IgD-negative memory B cell (primary cell): ENCODE data around the gene PSMD6. TPM values are rescaled to one million over a fixed set of nuclear protein-coding genes. Genes with fewer than 3 reads are reported as not detected.

Source experiments
- H3K27ac Mint-ChIP-seq, 3 donors: one replicate each; pipeline ENCODE4 v1.8.0; 2020 to 2022; ENCODE audit warnings: mild to moderate bottlenecking in 3 of 3, mixed read lengths in 3 of 3, moderate library complexity in 1 of 3
- H3K27me3 Mint-ChIP-seq: one replicate; pipeline ENCODE4 v1.8.0; 2021; ENCODE audit warnings: mixed read lengths
- H3K36me3 Mint-ChIP-seq: one replicate; pipeline ENCODE4 v1.8.0; 2020; ENCODE audit warnings: mild to moderate bottlenecking, mixed read lengths
- H3K4me1 Mint-ChIP-seq, 3 donors: one replicate each; pipeline ENCODE4 v1.8.0; 2020 to 2022; ENCODE audit warnings: mixed read lengths in 3 of 3, mild to moderate bottlenecking in 1 of 3
- H3K4me3 Mint-ChIP-seq, 4 donors: one replicate each; pipeline ENCODE4 v1.8.0; 2020 to 2022; ENCODE audit warnings: mild to moderate bottlenecking in 4 of 4, mixed read lengths in 4 of 4, moderate library complexity in 3 of 4
- H3K9me3 Mint-ChIP-seq, 3 donors: one replicate each; pipeline ENCODE4 v1.8.0; 2020 to 2021; ENCODE audit warnings: mixed read lengths in 3 of 3, mild to moderate bottlenecking in 1 of 3
- polyA plus RNA-seq: library from polyadenylated mRNA; unstranded; fragments of 300-500 nt; fragmentation: Illumina TruSeq; gene quantifications from one replicate; pipeline ENCODE4 v1.2.3, GENCODE V29; 2021

The PSMD6 gene
- polyA plus RNA-seq, 1 donor from 2014 or later, result 97.6 TPM

GRCh38 chr3:63970631-63971475 lies 52.4 kb downstream of the PSMD6 start:
- H3K27ac Mint-ChIP-seq, result peak overlapping the region in 1 of 3 donors; percentile 88
- peaks cover 3% of the 10 kb centered on the region for H3K36me3 Mint-ChIP-seq
- H3K9me3 Mint-ChIP-seq, result no peaks in the 10 kb centered on the region
- no peaks in the 10 kb centered on the region for H3K27me3 Mint-ChIP-seq
- peaks cover 29 to 59% (median 39%) of the 10 kb centered on the region in 3 donors for H3K4me1 Mint-ChIP-seq
- H3K4me3 Mint-ChIP-seq, result peak overlapping the region in 1 of 4 donors; percentile 34

- Mint-ChIP-seq H3K4me1 (peaks cover 29 to 55% (median 37%) of the 10 kb centered on the region in 3 donors), H3K4me3 (peak overlapping the region in 2 of 4 donors; percentile 8 to 42), H3K27ac (no peak overlapping the region), H3K9me3 (no peaks in the 10 kb centered on the region), H3K27me3 (no peaks in the 10 kb centered on the region), H3K36me3 (peaks cover 3% of the 10 kb centered on the region)
Observed at GRCh38 chr3:63969876-63970275, 53.4 kb downstream of the PSMD6 start.

GRCh38 chr3:63968612-63969350 lies 54.5 kb downstream of the PSMD6 start:
- Mint-ChIP-seq H3K27me3 (no peaks in the 10 kb centered on the region), H3K4me1 (peaks cover 29 to 52% (median 34%) of the 10 kb centered on the region in 3 donors), H3K36me3 (no peaks in the 10 kb centered on the region), H3K4me3 (peak overlapping the region; percentile 61 to 85 (median 74)), H3K9me3 (no peaks in the 10 kb centered on the region), H3K27ac (peak overlapping the region; percentile 8 to 85 (median 12))

- no peaks in the 10 kb centered on the region for H3K36me3 Mint-ChIP-seq
- no peaks in the 10 kb centered on the region for H3K27me3 Mint-ChIP-seq
- H3K9me3 Mint-ChIP-seq, result no peaks in the 10 kb centered on the region
- peak overlapping the region; percentile 12 to 85 (median 58) for H3K27ac Mint-ChIP-seq
- H3K4me1 Mint-ChIP-seq, result peaks cover 29 to 51% (median 34%) of the 10 kb centered on the region in 3 donors
- H3K4me3 Mint-ChIP-seq, result peak overlapping the region; percentile 61 to 85 (median 74)
Observed at GRCh38 chr3:63967675-63968611, 55.4 kb downstream of the PSMD6 start.

- H3K4me3 Mint-ChIP-seq, result peak overlapping the region in 2 of 4 donors; percentile 17 to 80
- no peak overlapping the region for H3K27ac Mint-ChIP-seq
- peaks cover 32 to 44% (median 34%) of the 10 kb centered on the region in 3 donors for H3K4me1 Mint-ChIP-seq
- H3K27me3 Mint-ChIP-seq, result no peaks in the 10 kb centered on the region
- H3K36me3 Mint-ChIP-seq, result no peaks in the 10 kb centered on the region
- H3K9me3 Mint-ChIP-seq, result no peaks in the 10 kb centered on the region
Observed at GRCh38 chr3:63966871-63967270, 56.4 kb downstream of the PSMD6 start.

GRCh38 chr3:63966007-63966406 lies 57.3 kb downstream of the PSMD6 start:
- H3K36me3 Mint-ChIP-seq, result no peaks in the 10 kb centered on the region
- no peak overlapping the region for H3K4me3 Mint-ChIP-seq
- H3K27ac Mint-ChIP-seq, result no peak overlapping the region
- no peaks in the 10 kb centered on the region for H3K27me3 Mint-ChIP-seq
- H3K9me3 Mint-ChIP-seq, result no peaks in the 10 kb centered on the region
- H3K4me1 Mint-ChIP-seq, result peaks cover 31 to 41% (median 33%) of the 10 kb centered on the region in 3 donors

DNA sequence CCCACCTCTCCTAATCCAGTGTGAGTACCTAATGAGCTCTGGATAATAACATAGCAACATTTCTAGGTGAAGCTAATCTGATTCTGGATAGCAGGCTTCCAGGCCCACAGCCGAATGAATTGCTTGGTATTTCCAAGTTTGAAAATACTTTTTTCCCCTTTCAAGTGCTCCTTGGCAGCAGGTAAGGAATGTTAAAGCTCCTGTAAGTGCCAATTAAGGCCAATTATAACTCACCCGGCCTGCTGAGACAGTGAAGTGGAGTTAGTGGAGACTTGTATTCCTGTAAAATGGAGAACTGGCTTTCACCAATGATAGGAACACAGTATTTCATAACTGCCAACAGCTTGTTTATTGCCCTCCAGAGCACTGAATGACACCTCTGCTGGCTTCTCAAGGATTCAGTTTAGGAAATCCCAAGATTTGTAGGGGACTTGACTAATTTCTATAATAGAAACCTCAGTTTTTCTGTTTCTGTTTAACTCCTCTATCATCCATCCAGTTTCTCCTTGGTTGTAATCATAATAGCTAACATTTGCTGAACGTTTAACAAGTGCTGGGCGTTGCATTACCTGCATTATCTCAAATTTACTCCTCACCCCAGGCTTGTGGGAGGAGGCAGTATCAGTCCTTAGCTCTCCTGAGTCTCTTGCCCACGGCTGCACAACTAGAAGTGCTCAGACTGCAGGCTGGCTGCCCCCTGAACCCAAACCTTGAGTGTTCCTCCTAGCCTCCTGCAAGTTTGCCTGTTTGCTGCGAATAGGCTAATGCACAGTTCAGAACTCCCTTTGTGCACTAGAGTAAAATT lies 58.4 kb downstream of the PSMD6 start:
- Mint-ChIP-seq H3K4me3 (no peak overlapping the region), H3K27me3 (no peaks in the 10 kb centered on the region), H3K4me1 (peaks cover 34 to 40% (median 36%) of the 10 kb centered on the region in 3 donors), H3K9me3 (no peaks in the 10 kb centered on the region), H3K27ac (peak overlapping the region in 2 of 3 donors; percentile 38 to 53), H3K36me3 (no peaks in the 10 kb centered on the region)

GRCh38 chr3:63963496-63963895 lies 59.8 kb downstream of the PSMD6 start:
- Mint-ChIP-seq H3K9me3 (no peaks in the 10 kb centered on the region), H3K4me1 (peaks cover 31 to 35% (median 31%) of the 10 kb centered on the region in 3 donors), H3K27ac (no peak overlapping the region), H3K36me3 (no peaks in the 10 kb centered on the region), H3K4me3 (no peak overlapping the region), H3K27me3 (no peaks in the 10 kb centered on the region)

DNA sequence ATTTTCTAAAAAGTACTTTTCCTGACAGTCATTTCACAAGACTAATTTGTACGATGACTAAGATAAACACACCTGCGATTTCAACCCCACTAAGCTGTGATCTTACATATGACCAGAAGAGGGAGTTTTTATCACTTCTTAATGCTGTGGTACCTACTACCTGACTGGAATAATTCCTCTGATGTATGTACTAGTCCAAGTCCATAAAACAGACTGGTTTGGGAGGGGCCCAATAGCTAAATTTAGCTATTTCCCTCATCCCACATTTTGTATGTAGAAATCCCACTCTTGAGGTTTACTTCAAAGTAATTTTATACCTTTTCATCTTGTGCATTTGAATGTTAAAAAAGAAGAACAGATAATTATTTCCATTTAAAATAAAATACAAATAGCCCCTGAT lies 61.4 kb downstream of the PSMD6 start:
- Mint-ChIP-seq H3K36me3 (no peaks in the 10 kb centered on the region), H3K4me1 (peaks cover 25 to 33% (median 26%) of the 10 kb centered on the region in 3 donors), H3K27me3 (no peaks in the 10 kb centered on the region), H3K9me3 (no peaks in the 10 kb centered on the region), H3K4me3 (no peak overlapping the region), H3K27ac (no peak overlapping the region)

Other genes starting within 250 kb of the PSMD6 start
- gene C3orf49, start 204.2 kb downstream of the PSMD6 start, polyA plus RNA-seq, result not detected
- 67.4 TPM for gene THOC7, start 159.7 kb downstream of the PSMD6 start, polyA plus RNA-seq
- 2.1 TPM for gene ATXN7, start 159.6 kb downstream of the PSMD6 start, polyA plus RNA-seq
- gene SCAANT1, start 111.1 kb downstream of the PSMD6 start, polyA plus RNA-seq, result not detected
- gene PRICKLE2, start 202.0 kb upstream of the PSMD6 start, polyA plus RNA-seq, result 0.73 TPM